ENCODE results near the gene SIPA1L2. TPM values are rescaled to one million over a fixed set of nuclear protein-coding genes. Genes with fewer than 3 reads are reported as not detected.

The SIPA1L2 gene
- total and polyA plus RNA-seq, 2 of the 13 experiments (the other 11 are each of a cell fraction or from before 2014, with no cell fraction given) = 0.03 TPM; not detected in 1

- no peaks in the 10 kb centered on the region for H3K79me2 ChIP-seq (ENCODE audit: insufficient read depth, low read length)
- intact Hi-C loops (cut with micrococcal nuclease; ENCODE audit: unreplicated experiment) = loop anchor here (1.0 kb wide), 1 partner anchor 20 kb away; no protein-coding TSS in a partner anchor
- in situ Hi-C loops (cut with HindIII; ENCODE audit: extremely low pct_ligation_motif_present, low pct_unique_long_range_greater_than_20kb) = no loop called here
- no TSS peak for BruUV-seq (replicated peaks)
- no peak overlapping the region for H2AFZ ChIP-seq (ENCODE audit: low read length)
- TF ChIP-seq SMYD3 (CRISPR knock-in tag; IDR thresholded peaks at IDR 0.05) = no peak
- TF ChIP-seq ZNF350 (CRISPR knock-in tag; IDR thresholded peaks at IDR 0.05; ENCODE audit: borderline replicate concordance, low read depth) = no peak
- TF ChIP-seq ARNT2 (CRISPR knock-in tag; IDR thresholded peaks at IDR 0.05; ENCODE audit: low read depth) = no peak
- H3K9ac ChIP-seq (ENCODE audit: insufficient read depth, low read depth, low read length) = no peak overlapping the region
- DNase-seq (ENCODE audit: low spot score) (no peak), ATAC-seq (no peak), FAIRE-seq (no peak)
- ChIA-PET CTCF (ENCODE audit: low intra/inter-chr PET ratio, low total read pairs) (no interaction called here), POLR2A (no interaction called here)
- no peaks in the 10 kb centered on the region for H3K4me1 ChIP-seq (ENCODE audit: insufficient read depth, low read length)
- no peaks in the 10 kb centered on the region for H4K20me1 ChIP-seq (ENCODE audit: insufficient read depth, low read length)
- 0% methylated on average over 2 of the region's 2 CpGs for WGBS (ENCODE audit: low lambda C conversion rate)
- no peak overlapping the region for H3K4me2 ChIP-seq (ENCODE audit: low read depth, low read length)
- no peak overlapping the region for H3K27ac ChIP-seq (ENCODE audit: extremely low read length, insufficient read depth, low read length)
- H3K9me3 ChIP-seq (ENCODE audit: low read length) = no peaks in the 10 kb centered on the region
- H3K27me3 ChIP-seq (ENCODE audit: control insufficient read depth in 1 of 2, insufficient read depth in 2 of 2, low read length in 2 of 2) = peaks cover 5 to 49% of the 10 kb centered on the region in 2 experiments; a peak in 4 of 5 replicates
- no peaks in the 10 kb centered on the region for H3K36me3 ChIP-seq (replicated peaks in 1 of 2; ENCODE audit: control insufficient read depth in 1 of 2, insufficient read depth in 2 of 2, low read length in 2 of 2)
- H3K4me3 ChIP-seq (replicated peaks in 1 of 3; ENCODE audit: insufficient read depth in 1 of 3, low read depth in 2 of 3, low read length in 3 of 3) = no peak overlapping the region
These were observed 3.5 kb downstream of the SIPA1L2 start for GRCh38 chr1:232626452-232626851.

DNA sequence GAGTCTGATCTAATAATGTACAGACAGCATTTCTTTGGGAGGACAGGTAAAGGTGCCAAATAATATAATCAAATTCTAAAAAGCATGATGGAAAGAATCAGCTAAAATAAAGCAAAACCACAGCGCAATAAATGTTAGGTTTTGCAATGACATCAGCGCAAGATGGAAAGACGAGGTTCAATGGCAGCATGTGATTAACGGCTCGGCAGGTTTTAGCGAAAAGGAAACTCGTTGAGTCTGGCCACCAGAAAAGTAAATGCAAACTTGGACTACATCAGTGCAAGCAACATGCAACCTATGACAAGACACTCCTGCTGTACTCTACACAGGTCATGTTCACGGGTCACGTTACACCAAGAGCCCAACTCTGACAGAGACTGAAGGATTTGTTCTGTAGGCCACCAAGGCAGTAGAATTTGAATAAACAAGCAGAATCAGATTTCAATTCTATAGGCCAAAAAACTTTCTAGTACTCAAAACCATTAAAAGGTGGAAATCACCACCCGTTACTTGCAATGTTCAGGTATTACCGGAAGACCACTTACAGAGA is 4.5 kb downstream of the SIPA1L2 start:
- CTCF ChIA-PET (ENCODE audit: low intra/inter-chr PET ratio, low total read pairs) = no interaction called here
- H3K27ac ChIP-seq (ENCODE audit: extremely low read length, insufficient read depth, low read length) = no peak overlapping the region
- in situ Hi-C loops (cut with HindIII; ENCODE audit: extremely low pct_ligation_motif_present, low pct_unique_long_range_greater_than_20kb) = no loop called here
- no TSS peak for BruUV-seq (replicated peaks)
- WGBS (ENCODE audit: low lambda C conversion rate) = 50% methylated on average over 11 of the region's 11 CpGs
- POLR2A ChIA-PET = no interaction called here
- H3K4me1 ChIP-seq (ENCODE audit: insufficient read depth, low read length) = no peaks in the 10 kb centered on the region
- no peak overlapping the region for H3K4me3 ChIP-seq (replicated peaks in 1 of 3; ENCODE audit: insufficient read depth in 1 of 3, low read depth in 2 of 3, low read length in 3 of 3)
- no peak for ATAC-seq
- no peaks in the 10 kb centered on the region for H4K20me1 ChIP-seq (ENCODE audit: insufficient read depth, low read length)
- H2AFZ ChIP-seq (ENCODE audit: low read length) = no peak overlapping the region
- FAIRE-seq = no peak
- no peak overlapping the region for H3K4me2 ChIP-seq (ENCODE audit: low read depth, low read length)
- no peak for DNase-seq (ENCODE audit: low spot score)
- no peaks in the 10 kb centered on the region for H3K36me3 ChIP-seq (replicated peaks in 1 of 2; ENCODE audit: control insufficient read depth in 1 of 2, insufficient read depth in 2 of 2, low read length in 2 of 2)
- no peaks in the 10 kb centered on the region for H3K79me2 ChIP-seq (ENCODE audit: insufficient read depth, low read length)
- H3K9me3 ChIP-seq (ENCODE audit: low read length) = no peaks in the 10 kb centered on the region
- no peak overlapping the region for H3K9ac ChIP-seq (ENCODE audit: insufficient read depth, low read depth, low read length)
- peaks cover 5 to 41% of the 10 kb centered on the region in 2 experiments; a peak in 4 of 5 replicates for H3K27me3 ChIP-seq (ENCODE audit: control insufficient read depth in 1 of 2, insufficient read depth in 2 of 2, low read length in 2 of 2)
- intact Hi-C loops (cut with micrococcal nuclease; ENCODE audit: unreplicated experiment) = no loop called here
- TF ChIP-seq ZNF800 (CRISPR knock-in tag; IDR thresholded peaks at IDR 0.05) (no peak), KLF16 (CRISPR knock-in tag; IDR thresholded peaks at IDR 0.05) (no peak), SAP130 (CRISPR knock-in tag; IDR thresholded peaks at IDR 0.05; ENCODE audit: low read depth) (no peak), SMYD3 (CRISPR knock-in tag; IDR thresholded peaks at IDR 0.05) (no peak), MNT (IDR thresholded peaks at IDR 0.05) (no peak), GTF3A (CRISPR knock-in tag; conservative IDR thresholded peaks at IDR 0.05) (no peak)
- TF ChIP-seq, protein P1, sequence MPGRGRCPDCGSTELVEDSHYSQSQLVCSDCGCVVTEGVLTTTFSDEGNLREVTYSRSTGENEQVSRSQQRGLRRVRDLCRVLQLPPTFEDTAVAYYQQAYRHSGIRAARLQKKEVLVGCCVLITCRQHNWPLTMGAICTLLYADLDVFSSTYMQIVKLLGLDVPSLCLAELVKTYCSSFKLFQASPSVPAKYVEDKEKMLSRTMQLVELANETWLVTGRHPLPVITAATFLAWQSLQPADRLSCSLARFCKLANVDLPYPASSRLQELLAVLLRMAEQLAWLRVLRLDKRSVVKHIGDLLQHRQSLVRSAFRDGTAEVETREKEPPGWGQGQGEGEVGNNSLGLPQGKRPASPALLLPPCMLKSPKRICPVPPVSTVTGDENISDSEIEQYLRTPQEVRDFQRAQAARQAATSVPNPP (CRISPR knock-in tag; IDR thresholded peaks at IDR 0.05) = no peak
- TF ChIP-seq, protein P2, sequence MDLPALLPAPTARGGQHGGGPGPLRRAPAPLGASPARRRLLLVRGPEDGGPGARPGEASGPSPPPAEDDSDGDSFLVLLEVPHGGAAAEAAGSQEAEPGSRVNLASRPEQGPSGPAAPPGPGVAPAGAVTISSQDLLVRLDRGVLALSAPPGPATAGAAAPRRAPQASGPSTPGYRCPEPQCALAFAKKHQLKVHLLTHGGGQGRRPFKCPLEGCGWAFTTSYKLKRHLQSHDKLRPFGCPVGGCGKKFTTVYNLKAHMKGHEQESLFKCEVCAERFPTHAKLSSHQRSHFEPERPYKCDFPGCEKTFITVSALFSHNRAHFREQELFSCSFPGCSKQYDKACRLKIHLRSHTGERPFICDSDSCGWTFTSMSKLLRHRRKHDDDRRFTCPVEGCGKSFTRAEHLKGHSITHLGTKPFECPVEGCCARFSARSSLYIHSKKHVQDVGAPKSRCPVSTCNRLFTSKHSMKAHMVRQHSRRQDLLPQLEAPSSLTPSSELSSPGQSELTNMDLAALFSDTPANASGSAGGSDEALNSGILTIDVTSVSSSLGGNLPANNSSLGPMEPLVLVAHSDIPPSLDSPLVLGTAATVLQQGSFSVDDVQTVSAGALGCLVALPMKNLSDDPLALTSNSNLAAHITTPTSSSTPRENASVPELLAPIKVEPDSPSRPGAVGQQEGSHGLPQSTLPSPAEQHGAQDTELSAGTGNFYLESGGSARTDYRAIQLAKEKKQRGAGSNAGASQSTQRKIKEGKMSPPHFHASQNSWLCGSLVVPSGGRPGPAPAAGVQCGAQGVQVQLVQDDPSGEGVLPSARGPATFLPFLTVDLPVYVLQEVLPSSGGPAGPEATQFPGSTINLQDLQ (CRISPR knock-in tag; IDR thresholded peaks at IDR 0.05) = no peak
